ENCODE data around the gene NRTN.

Gene NRTN

GRCh38 chr19:5828661-5829566 is 24.0 kb downstream of the NRTN start:
- TF ChIP-seq TAF1 (IDR thresholded peaks at IDR 0.05; ENCODE audit: borderline replicate concordance, insufficient read depth, low read length) (no peak), FOXP2 (optimal IDR thresholded peaks at IDR 0.05; ENCODE audit: borderline replicate concordance, extremely low read depth, extremely low read length, insufficient read depth) (no peak), SIN3A (IDR thresholded peaks at IDR 0.05; ENCODE audit: borderline replicate concordance, insufficient read depth, low read length) (no peak), POLR2AphosphoS5 (IDR thresholded peaks at IDR 0.05; ENCODE audit: low read depth, low read length) (no peak)
- TF ChIP-seq, protein P1, sequence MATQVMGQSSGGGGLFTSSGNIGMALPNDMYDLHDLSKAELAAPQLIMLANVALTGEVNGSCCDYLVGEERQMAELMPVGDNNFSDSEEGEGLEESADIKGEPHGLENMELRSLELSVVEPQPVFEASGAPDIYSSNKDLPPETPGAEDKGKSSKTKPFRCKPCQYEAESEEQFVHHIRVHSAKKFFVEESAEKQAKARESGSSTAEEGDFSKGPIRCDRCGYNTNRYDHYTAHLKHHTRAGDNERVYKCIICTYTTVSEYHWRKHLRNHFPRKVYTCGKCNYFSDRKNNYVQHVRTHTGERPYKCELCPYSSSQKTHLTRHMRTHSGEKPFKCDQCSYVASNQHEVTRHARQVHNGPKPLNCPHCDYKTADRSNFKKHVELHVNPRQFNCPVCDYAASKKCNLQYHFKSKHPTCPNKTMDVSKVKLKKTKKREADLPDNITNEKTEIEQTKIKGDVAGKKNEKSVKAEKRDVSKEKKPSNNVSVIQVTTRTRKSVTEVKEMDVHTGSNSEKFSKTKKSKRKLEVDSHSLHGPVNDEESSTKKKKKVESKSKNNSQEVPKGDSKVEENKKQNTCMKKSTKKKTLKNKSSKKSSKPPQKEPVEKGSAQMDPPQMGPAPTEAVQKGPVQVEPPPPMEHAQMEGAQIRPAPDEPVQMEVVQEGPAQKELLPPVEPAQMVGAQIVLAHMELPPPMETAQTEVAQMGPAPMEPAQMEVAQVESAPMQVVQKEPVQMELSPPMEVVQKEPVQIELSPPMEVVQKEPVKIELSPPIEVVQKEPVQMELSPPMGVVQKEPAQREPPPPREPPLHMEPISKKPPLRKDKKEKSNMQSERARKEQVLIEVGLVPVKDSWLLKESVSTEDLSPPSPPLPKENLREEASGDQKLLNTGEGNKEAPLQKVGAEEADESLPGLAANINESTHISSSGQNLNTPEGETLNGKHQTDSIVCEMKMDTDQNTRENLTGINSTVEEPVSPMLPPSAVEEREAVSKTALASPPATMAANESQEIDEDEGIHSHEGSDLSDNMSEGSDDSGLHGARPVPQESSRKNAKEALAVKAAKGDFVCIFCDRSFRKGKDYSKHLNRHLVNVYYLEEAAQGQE (IDR thresholded peaks at IDR 0.05; ENCODE audit: insufficient read depth in 1 of 2, low read depth in 2 of 2, low read length in 2 of 2), result no peak

GRCh38 chr19:5829567-5830310 is 24.9 kb downstream of the NRTN start:
- TF ChIP-seq TAF1 (IDR thresholded peaks at IDR 0.05; ENCODE audit: borderline replicate concordance, insufficient read depth, low read length) (no peak), SIN3A (IDR thresholded peaks at IDR 0.05; ENCODE audit: borderline replicate concordance, insufficient read depth, low read length) (no peak), FOXP2 (optimal IDR thresholded peaks at IDR 0.05; ENCODE audit: borderline replicate concordance, extremely low read depth, extremely low read length, insufficient read depth) (no peak), POLR2AphosphoS5 (IDR thresholded peaks at IDR 0.05; ENCODE audit: low read depth, low read length) (no peak)
- TF ChIP-seq, protein P1 (IDR thresholded peaks at IDR 0.05; ENCODE audit: insufficient read depth in 1 of 2, low read depth in 2 of 2, low read length in 2 of 2), result no peak

DNA sequence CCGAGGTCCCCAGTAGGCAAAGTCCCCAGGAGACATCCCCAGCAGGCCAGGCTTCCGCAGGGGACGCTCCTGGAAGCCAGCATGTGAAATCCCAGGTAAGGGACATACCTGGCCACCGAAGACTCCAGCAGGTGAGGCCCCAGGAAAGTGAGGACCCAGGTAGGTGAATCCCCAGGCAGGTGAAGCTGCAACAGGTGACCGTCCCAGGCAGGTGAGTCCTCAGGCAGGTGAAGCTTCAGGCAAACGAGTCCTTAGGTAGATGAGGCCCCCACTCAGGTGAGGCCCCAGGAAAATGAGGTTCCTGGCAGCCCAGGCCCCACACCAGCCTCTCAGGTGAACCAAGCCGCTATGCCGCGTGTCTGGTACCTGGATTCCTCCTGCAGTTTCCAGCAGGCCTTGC is 26.3 kb downstream of the NRTN start:
- TF ChIP-seq, protein P1 (IDR thresholded peaks at IDR 0.05; ENCODE audit: insufficient read depth in 1 of 2, low read depth in 2 of 2, low read length in 2 of 2), result no peak
- TF ChIP-seq SIN3A (IDR thresholded peaks at IDR 0.05; ENCODE audit: borderline replicate concordance, insufficient read depth, low read length) (no peak), POLR2AphosphoS5 (IDR thresholded peaks at IDR 0.05; ENCODE audit: low read depth, low read length) (no peak), TAF1 (IDR thresholded peaks at IDR 0.05; ENCODE audit: borderline replicate concordance, insufficient read depth, low read length) (no peak), FOXP2 (optimal IDR thresholded peaks at IDR 0.05; ENCODE audit: borderline replicate concordance, extremely low read depth, extremely low read length, insufficient read depth) (no peak)

DNA sequence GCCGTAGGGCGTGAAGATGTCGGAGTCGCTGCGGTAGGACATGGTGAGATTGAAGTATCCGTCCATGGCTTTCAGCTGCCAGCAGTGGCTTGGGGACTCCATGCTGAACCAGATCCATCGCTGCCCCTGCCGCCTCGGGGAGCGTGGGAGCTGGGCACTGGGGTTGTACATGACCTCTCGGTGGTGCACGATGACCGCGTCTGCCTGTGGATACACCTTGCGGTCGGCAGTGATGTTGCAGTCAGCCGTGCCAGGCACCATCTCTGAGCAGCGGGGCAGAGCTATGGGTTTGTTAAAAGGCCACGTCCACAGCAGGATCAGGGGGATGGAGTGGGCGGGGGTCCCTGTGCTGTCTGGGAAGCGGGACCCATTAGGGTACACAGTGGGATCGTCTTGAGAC is 27.2 kb downstream of the NRTN start:
- TF ChIP-seq SIN3A (IDR thresholded peaks at IDR 0.05; ENCODE audit: borderline replicate concordance, insufficient read depth, low read length) (no peak), FOXP2 (optimal IDR thresholded peaks at IDR 0.05; ENCODE audit: borderline replicate concordance, extremely low read depth, extremely low read length, insufficient read depth) (no peak), POLR2AphosphoS5 (IDR thresholded peaks at IDR 0.05; ENCODE audit: low read depth, low read length) (no peak), TAF1 (IDR thresholded peaks at IDR 0.05; ENCODE audit: borderline replicate concordance, insufficient read depth, low read length) (no peak)
- TF ChIP-seq, protein P1 (IDR thresholded peaks at IDR 0.05; ENCODE audit: insufficient read depth in 1 of 2, low read depth in 2 of 2, low read length in 2 of 2), result no peak

All from PFSK-1 (cell line).